ENCODE measurements around the gene NPB. TPM values are rescaled to one million over a fixed set of nuclear protein-coding genes. Genes with fewer than 3 reads are reported as not detected.

Gene NPB
- total and polyA plus RNA-seq, 2 of the 8 experiments (the other 6 are each of a cell fraction or from before 2014, with no cell fraction given): 1.5 to 2.5 TPM

DNA sequence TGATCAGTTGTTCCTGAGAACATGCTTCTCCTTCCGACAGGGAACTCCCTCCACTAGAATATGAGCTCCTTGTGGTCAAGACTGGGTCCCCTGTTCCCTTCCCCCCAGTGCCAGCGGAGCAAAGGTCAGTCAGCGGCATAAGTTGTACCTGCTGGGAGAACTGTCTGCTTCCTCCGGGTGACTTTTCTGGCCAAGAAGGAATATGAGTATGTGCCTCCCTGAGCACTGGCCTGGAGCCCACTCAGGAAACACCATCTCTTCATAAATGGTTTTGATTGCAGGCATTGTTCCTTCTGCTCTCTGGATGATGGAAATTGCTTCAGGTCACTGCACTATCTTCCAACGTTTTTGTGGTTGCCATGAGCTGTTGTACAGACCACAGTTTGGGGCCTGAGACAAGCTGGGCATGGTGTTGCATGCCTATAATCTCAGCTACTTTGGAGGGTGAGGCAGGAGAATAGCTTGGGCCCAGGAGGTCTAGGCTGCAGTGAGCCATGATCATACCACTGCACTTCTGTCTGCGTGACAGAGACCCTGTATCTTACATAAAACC lies 38.8 kb upstream of the NPB start (continued):
- TF ChIP-seq NANOG (IDR thresholded peaks at IDR 0.05; ENCODE audit: insufficient read depth, low read depth, low read length, poor library complexity, severe bottlenecking): no peak
- TF ChIP-seq, protein P1, sequence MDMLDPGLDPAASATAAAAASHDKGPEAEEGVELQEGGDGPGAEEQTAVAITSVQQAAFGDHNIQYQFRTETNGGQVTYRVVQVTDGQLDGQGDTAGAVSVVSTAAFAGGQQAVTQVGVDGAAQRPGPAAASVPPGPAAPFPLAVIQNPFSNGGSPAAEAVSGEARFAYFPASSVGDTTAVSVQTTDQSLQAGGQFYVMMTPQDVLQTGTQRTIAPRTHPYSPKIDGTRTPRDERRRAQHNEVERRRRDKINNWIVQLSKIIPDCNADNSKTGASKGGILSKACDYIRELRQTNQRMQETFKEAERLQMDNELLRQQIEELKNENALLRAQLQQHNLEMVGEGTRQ (IDR thresholded peaks at IDR 0.05; ENCODE audit: low read length): no peak
- no peak for TF ChIP-seq ASH2L (IDR thresholded peaks at IDR 0.05; ENCODE audit: low read length)
- no peak for TF ChIP-seq EP300 (IDR thresholded peaks at IDR 0.05; ENCODE audit: borderline replicate concordance in 1 of 2, low read depth in 2 of 2, low read length in 2 of 2)
- TF ChIP-seq CHD1 (IDR thresholded peaks at IDR 0.05; ENCODE audit: low read depth, low read length): no peak
